GM12891 (cell line): ENCODE data around the gene RASGRP1.
A peak's percentile ranks its signal among the peaks of the same experiment; 100 is the strongest.

Experiments
- DNase-seq: peaks from one replicate; pipeline ENCODE4 v3.0.0; 2011; ENCODE audit warnings: low spot score; ENCODE audit not compliant: insufficient read length
- FAIRE-seq: peaks from 2 replicates; lab custom pipeline; 2011; peaks lifted over from hg19 to GRCh38; lab: Jason Lieb, UNC
- PAX5 ChIP-seq: IDR thresholded peaks from 2 replicates; pipeline ENCODE4 v1.6.1; 2011; ENCODE audit warnings: low read length, moderate library complexity, mild to moderate bottlenecking; ENCODE audit not compliant: insufficient read depth, severe bottlenecking
- POLR2A ChIP-seq: IDR thresholded peaks from 2 replicates; pipeline ENCODE4 v1.6.1; 2011; ENCODE audit warnings: low read depth, low read length, control low read depth
- POLR2AphosphoS5 ChIP-seq: IDR thresholded peaks from 2 replicates; pipeline ENCODE4 v1.6.1; 2011; ENCODE audit warnings: low read depth, low read length, control low read depth
- POU2F2 ChIP-seq: IDR thresholded peaks from 2 replicates; pipeline ENCODE4 v1.6.1; 2011; ENCODE audit warnings: low read depth, mild to moderate bottlenecking, control low read depth, low read length, moderate library complexity
- SPI1 ChIP-seq: IDR thresholded peaks from 2 replicates; pipeline ENCODE4 v1.6.1; 2011; ENCODE audit warnings: low read depth, low read length, control low read depth
- TAF1 ChIP-seq: IDR thresholded peaks from 2 replicates; pipeline ENCODE4 v1.6.1; 2011; ENCODE audit warnings: low read depth, low read length, control low read depth

The RASGRP1 gene

DNA sequence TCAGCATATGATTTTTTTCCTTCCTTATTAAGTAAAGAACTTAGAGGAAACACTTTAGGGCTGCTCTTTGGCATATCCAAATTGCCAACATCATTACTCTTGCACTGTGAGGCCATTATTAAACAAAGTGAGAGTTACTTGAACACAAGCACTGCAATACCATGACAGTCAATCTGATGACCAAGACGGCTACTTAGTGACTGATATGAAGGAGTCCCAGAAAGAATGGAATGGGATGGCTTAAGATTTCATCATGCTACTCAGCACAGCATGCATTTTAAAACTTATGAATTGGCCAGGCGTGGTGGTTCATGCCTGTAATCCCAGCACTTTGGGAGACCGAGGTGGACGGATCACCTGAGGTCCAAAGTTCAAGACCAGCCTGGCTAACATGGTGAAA is 55.5 kb downstream of the RASGRP1 start:
- TF ChIP-seq PAX5 (no peak), POLR2AphosphoS5 (no peak), POLR2A (no peak), SPI1 (no peak), TAF1 (no peak), POU2F2 (no peak)
- FAIRE-seq (peak; percentile 58), DNase-seq (no peak)

DNA sequence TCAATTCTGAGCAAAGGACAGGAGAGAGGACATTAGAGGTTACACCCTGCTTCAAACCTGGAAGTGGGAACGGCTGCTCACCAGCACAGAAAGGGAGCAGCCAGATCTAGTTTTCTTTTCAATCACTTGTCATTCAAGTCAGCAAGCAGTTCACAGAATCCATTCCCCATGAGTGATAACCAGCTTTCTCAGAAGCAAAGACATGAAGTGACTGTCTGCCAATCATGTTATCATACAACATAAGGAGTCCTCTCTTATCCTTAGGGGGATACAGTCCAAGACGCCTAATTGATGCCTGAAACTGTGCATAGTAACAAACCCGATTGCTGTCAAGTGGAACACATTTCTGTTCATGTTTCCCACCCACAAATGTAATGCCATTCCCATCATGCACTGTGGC is 56.0 kb downstream of the RASGRP1 start:
- peak; percentile 40 for FAIRE-seq
- DNase-seq = no peak

DNA sequence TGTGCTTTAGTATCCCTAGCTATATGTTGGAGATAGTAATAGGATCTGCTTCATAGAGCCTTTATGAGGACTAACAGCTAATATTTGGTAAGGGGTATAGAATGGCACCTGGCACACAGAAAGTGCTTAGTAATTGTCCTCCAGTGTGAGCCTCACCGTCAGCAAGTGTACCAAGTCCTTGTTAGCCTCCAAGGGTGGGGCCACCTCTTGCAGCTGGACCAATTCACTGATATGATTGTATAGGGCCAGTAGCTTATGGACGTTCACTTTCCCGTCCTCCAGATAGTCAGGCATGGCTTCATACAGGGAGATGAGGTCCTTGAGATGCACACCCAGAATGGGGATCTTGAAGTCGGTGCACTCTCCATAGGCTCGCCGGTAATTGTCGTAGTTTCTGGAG is 57.0 kb downstream of the RASGRP1 start:
- FAIRE-seq (no peak), DNase-seq (no peak)
- TF ChIP-seq SPI1 = no peak
- no peak for TF ChIP-seq POLR2AphosphoS5
- TF ChIP-seq PAX5 = no peak

More for the DNA sequence above, 56.0 kb downstream of the RASGRP1 start:
- TF ChIP-seq POLR2AphosphoS5 (no peak), SPI1 (peak; percentile 27; the same call in 1 of the 2 replicates)

DNA sequence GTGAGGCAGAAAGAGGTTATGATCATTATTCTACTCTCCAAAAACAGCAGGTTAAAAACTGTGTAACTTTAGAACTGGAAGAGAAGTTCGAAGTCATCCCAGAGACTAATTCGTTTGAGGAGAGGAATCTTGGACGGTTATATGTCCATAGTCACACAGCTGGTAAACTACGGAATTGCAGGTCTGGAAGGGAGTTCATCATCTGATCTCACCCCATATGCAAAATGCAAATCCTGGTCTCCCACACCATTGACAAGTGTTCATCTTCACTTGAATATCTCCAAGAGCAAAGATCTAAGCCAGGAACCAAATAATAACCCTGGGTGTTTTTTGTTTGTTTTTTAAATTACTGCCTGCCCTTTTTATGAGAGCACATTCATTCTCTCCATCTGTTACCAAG is 57.6 kb downstream of the RASGRP1 start:
- no peak for FAIRE-seq
- no peak for TF ChIP-seq TAF1
- no peak for TF ChIP-seq POLR2AphosphoS5
- no peak for TF ChIP-seq SPI1
- no peak for TF ChIP-seq PAX5
- TF ChIP-seq POU2F2 = no peak
- TF ChIP-seq POLR2A = no peak
- DNase-seq = no peak

DNA sequence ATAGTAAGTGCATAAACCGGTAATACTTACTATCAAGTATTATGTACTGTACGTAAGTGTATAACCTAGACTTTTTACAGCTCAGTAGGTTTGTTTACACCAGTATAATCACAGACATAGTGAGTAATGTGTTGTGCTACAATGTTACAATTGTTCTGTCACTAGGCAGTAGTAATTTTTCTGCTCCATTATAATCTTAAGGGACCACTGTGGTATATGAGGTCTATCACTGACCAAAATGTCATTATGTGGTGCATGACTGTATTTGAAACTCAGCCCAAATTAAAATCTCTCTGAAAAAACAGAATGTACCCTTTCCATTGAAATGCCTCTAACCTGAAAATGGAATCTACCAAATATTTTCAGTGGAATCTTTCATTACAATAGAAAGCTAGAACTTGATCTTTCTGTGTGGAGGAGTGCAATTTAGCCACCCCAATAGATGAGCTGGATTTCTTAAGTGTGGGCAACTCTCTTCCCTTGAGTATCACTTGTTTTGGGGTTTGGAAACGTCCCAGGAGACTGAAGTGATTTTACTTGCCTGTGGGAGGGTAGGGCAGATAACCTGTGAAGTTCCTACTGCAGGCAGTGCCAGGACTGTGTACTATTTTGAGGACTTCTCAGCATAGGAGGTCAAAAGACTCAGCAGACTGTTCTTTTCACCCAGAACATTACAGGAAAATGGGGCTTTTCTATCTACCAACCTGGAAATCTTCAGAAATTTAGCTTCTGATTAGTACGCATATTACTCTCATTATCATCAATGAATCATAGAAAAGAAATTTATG is 59.7 kb downstream of the RASGRP1 start:
- no peak for DNase-seq
- TF ChIP-seq POU2F2 = no peak
- no peak for TF ChIP-seq TAF1
- no peak for TF ChIP-seq POLR2AphosphoS5
- no peak for FAIRE-seq

DNA sequence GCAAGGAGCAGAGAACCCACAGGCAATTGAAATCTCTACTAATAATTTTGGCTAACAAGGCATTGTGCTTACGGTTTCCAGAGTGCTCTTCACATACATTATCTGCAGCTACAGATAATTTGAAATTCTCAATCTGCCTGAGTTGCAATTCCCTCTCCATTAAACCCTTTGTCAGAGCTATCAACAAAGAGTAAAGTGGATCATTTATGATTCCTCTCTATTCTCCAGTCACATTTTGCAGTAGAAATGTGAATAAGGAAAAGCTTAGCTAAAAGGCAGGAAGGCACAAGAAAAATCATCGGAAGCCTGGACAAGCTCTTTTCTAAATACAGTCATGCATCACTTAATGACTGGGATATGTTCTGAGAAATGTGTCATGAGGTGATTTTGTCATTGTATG is 61.1 kb downstream of the RASGRP1 start:
- no peak for TF ChIP-seq POLR2A
- FAIRE-seq (no peak), DNase-seq (no peak)

DNA sequence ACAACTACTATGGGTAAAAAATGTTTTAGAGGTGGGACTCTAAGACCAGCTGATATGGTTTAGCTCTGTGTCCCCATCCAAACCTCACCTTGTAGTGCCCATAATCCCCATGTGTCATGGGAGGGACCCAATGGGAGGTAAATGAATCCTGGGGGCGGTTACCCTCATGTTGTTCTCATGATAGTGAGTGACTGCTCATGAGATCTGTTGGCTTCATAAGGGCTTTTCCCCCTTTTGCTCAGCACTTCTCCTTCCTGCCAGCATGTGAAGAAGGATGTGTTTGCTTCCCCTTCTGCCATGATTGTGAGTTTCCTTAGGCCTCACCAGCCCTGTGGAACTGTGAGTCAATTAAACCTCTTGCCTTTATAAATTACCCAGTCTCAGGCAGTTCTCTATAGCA is 65.0 kb downstream of the RASGRP1 start:
- TF ChIP-seq TAF1 = no peak
- TF ChIP-seq SPI1 = no peak
- TF ChIP-seq POLR2A = peak; percentile 40; the same call in 1 of the 2 replicates
- TF ChIP-seq POLR2AphosphoS5 = 0 out of 2 replicates have a peak, but pooled peaks have one; percentile 19
- no peak for TF ChIP-seq POU2F2
- TF ChIP-seq PAX5 = no peak
- no peak for FAIRE-seq

DNA sequence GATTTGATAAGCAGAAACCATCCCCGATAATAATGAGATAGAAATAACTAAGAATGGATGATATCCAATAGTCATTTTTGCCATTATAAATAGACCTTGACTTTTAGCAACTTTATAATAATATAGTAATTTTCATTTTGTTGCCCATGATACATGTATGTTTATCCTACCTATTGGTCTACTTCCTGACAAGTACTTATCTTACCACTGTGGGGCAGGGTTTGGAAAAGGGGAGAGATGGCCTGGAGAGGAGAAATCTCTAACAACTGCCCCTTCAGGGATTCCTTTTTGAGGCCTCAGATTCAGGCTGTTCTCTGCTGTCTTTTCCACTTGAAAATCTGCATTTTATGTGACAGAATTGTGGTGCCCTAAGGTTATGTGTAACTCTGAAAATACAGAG is 68.5 kb downstream of the RASGRP1 start:
- FAIRE-seq (no peak), DNase-seq (no peak)
- TF ChIP-seq SPI1 (no peak), TAF1 (no peak), POU2F2 (no peak), PAX5 (no peak), POLR2AphosphoS5 (no peak), POLR2A (no peak)

More for the DNA sequence above, 65.0 kb downstream of the RASGRP1 start:
- no peak for DNase-seq

DNA sequence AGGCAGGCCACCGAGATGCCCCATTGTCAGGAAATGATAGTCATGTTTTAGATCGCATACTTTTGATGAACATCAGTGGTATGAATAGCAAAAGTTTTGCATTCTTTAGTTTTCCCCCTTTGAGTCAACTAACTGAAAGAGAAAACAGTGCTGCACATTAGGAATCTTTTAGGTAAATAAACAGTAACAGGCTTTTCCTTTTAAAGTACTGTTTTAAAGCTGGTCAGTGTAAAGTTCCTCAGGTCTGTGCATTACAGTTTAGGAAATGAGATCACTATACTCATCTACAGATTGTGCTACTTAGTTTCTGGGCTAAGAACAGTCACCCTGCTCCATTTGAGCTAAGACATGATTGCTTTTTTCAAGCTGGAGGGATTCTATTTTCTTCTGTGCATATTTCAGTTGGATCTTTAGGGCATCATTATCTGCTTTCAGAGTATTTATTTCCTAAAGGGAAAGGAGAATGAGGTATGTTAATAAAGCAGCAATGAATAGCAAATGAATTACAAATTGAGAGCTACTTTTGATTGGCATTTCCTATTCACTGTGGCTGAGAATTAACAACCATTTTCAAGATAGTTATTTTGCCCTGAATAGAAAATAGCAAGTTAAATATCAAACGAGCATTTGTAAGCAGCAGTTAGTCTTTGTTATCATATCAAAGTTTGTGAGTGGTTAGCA is 74.2 kb downstream of the RASGRP1 start:
- FAIRE-seq (no peak), DNase-seq (no peak)
- TF ChIP-seq PAX5 (no peak), POLR2A (no peak), TAF1 (no peak), POU2F2 (no peak), POLR2AphosphoS5 (no peak), SPI1 (no peak)

DNA sequence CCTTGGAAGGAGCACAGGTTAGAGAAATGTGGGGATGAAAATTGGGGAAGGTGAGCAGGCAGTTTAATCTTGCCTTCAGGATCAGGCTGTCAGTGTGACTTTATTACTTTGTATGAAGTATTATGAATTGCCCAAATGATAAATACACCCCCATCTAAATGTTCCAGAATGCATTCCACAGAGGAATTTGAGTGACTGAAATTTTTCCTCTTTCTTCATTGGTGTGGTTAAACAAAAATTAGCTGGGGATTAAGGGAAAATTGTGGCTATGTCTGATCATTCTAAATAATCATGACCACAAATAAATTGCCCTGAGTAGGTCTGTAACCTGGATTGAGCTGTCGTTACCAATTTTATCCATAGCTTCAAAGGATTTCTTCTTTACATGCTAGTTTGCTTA is 77.2 kb downstream of the RASGRP1 start:
- TF ChIP-seq TAF1 (no peak), PAX5 (no peak), POLR2A (no peak), SPI1 (no peak), POU2F2 (no peak), POLR2AphosphoS5 (no peak)
- DNase-seq = no peak
- FAIRE-seq = no peak

DNA sequence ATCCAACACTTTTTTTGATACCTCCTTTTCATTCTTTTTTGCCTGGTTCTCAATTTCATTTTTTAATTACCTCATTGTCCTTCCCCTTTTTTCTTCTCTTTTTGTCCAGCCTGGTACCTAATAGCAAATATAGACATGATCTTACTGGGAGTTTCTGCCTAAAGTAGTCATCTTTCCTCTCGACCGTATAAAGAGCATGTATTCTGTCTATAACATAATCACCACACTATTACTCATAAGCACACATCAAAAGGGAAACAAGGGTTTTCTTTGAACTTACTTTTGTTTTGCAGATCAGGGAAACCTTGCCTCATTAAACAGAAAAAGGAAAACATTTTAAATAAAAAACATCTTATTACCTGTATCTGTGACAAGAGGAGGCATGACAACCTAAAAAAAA is 77.7 kb downstream of the RASGRP1 start:
- FAIRE-seq (no peak), DNase-seq (no peak)
- TF ChIP-seq PAX5 = no peak
- no peak for TF ChIP-seq SPI1
- no peak for TF ChIP-seq POU2F2
- no peak for TF ChIP-seq POLR2AphosphoS5
- no peak for TF ChIP-seq POLR2A
- TF ChIP-seq TAF1 = no peak
